PFSK-1 (cell line): ENCODE results near the gene ALDH3B1. TPM values are rescaled to one million over a fixed set of nuclear protein-coding genes. Genes with fewer than 3 reads are reported as not detected.

Experiments used
- FOXP2 ChIP-seq: optimal IDR thresholded peaks from 2 replicates; pipeline ENCODE3; 2011; ENCODE audit warnings: borderline replicate concordance, control low read depth, inconsistent platforms; ENCODE audit not compliant: insufficient read depth; ENCODE audit errors: extremely low read length, extremely low read depth
- POLR2AphosphoS5 ChIP-seq: IDR thresholded peaks from 2 replicates; pipeline ENCODE4 v1.6.1; 2012; ENCODE audit warnings: low read depth, mild to moderate bottlenecking, control low read depth, low read length, moderate library complexity
- SIN3A ChIP-seq: IDR thresholded peaks from 2 replicates; pipeline ENCODE4 v1.6.1; 2012; ENCODE audit warnings: mild to moderate bottlenecking, low read length, moderate library complexity, borderline replicate concordance; ENCODE audit not compliant: insufficient read depth
- TAF1 ChIP-seq: IDR thresholded peaks from 2 replicates; pipeline ENCODE4 v1.6.1; 2012; ENCODE audit warnings: low read length, control low read depth, borderline replicate concordance; ENCODE audit not compliant: insufficient read depth
- polyA plus RNA-seq: library from polyadenylated mRNA; unstranded; fragments of >200 nt; gene quantifications from one replicate; pipeline ENCODE4 v1.2.1, GENCODE V29; 2012; ENCODE audit warnings: low read depth, missing spikeins; ENCODE audit not compliant: insufficient read length
- TF ChIP-seq, protein P1 (sequence below), 2 experiments: IDR thresholded peaks; 2 replicates each; pipeline versions ENCODE4 v1.6.1 to v1.8.0; 2011 to 2012; ENCODE audit warnings: low read depth in 2 of 2, low read length in 2 of 2, control low read depth in 1 of 2, inconsistent platforms in 1 of 2, mild to moderate bottlenecking in 1 of 2, moderate library complexity in 1 of 2; ENCODE audit not compliant: insufficient read depth in 1 of 2

ALDH3B1 gene, protein sequence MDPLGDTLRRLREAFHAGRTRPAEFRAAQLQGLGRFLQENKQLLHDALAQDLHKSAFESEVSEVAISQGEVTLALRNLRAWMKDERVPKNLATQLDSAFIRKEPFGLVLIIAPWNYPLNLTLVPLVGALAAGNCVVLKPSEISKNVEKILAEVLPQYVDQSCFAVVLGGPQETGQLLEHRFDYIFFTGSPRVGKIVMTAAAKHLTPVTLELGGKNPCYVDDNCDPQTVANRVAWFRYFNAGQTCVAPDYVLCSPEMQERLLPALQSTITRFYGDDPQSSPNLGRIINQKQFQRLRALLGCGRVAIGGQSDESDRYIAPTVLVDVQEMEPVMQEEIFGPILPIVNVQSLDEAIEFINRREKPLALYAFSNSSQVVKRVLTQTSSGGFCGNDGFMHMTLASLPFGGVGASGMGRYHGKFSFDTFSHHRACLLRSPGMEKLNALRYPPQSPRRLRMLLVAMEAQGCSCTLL
- 9.8 TPM for polyA plus RNA-seq

- TF ChIP-seq SIN3A = no peak
- TF ChIP-seq TAF1 = no peak
- TF ChIP-seq POLR2AphosphoS5 = no peak
- peak; percentile 15 for TF ChIP-seq FOXP2
- TF ChIP-seq, protein P1, sequence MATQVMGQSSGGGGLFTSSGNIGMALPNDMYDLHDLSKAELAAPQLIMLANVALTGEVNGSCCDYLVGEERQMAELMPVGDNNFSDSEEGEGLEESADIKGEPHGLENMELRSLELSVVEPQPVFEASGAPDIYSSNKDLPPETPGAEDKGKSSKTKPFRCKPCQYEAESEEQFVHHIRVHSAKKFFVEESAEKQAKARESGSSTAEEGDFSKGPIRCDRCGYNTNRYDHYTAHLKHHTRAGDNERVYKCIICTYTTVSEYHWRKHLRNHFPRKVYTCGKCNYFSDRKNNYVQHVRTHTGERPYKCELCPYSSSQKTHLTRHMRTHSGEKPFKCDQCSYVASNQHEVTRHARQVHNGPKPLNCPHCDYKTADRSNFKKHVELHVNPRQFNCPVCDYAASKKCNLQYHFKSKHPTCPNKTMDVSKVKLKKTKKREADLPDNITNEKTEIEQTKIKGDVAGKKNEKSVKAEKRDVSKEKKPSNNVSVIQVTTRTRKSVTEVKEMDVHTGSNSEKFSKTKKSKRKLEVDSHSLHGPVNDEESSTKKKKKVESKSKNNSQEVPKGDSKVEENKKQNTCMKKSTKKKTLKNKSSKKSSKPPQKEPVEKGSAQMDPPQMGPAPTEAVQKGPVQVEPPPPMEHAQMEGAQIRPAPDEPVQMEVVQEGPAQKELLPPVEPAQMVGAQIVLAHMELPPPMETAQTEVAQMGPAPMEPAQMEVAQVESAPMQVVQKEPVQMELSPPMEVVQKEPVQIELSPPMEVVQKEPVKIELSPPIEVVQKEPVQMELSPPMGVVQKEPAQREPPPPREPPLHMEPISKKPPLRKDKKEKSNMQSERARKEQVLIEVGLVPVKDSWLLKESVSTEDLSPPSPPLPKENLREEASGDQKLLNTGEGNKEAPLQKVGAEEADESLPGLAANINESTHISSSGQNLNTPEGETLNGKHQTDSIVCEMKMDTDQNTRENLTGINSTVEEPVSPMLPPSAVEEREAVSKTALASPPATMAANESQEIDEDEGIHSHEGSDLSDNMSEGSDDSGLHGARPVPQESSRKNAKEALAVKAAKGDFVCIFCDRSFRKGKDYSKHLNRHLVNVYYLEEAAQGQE (IDR thresholded peaks at IDR 0.05; ENCODE audit: insufficient read depth in 1 of 2, low read depth in 2 of 2, low read length in 2 of 2) = no peak
These were observed at the start of gene ALDH3B1 for GRCh38 chr11:68010090-68011041. ALDH3B1 (plus strand) TSS chr11:68010327; CDS start chr11:68015298, 4,971 bp downstream.

- TF ChIP-seq, protein P1 (IDR thresholded peaks at IDR 0.05; ENCODE audit: insufficient read depth in 1 of 2, low read depth in 2 of 2, low read length in 2 of 2) = peak in 1 of 2 experiments; percentile 70; a peak in 2 of 4 replicates
These were observed 28.9 kb upstream of the ALDH3B1 start for GRCh38 chr11:67981226-67981625.

- TF ChIP-seq SIN3A (no peak), FOXP2 (no peak), POLR2AphosphoS5 (no peak), TAF1 (no peak)
- TF ChIP-seq, protein P1 (IDR thresholded peaks at IDR 0.05; ENCODE audit: insufficient read depth in 1 of 2, low read depth in 2 of 2, low read length in 2 of 2) = no peak
These were observed 26.2 kb upstream of the ALDH3B1 start for GRCh38 chr11:67983951-67984350.

DNA sequence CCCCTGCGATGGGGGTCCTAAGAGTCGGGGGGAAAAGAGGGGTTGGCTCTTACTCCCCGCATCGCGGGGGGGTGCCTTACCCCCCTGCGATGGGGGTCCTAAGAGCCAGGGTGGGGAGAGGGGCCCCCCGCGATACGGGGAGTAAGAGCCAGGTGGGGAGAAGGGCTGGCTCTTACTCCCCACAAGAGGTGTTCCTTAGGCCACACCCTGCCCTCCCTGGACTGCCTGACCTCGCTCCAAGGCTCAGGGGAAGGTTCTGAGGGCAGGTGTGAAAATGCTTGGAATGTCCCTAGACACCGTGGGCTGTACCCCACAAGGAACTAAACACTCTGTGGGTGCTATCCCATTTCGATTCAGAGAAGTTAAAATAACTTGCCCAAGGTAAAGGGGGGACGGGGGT, 14.1 kb upstream of the ALDH3B1 start:
- TF ChIP-seq SIN3A (no peak), POLR2AphosphoS5 (no peak), TAF1 (no peak), FOXP2 (no peak)
- TF ChIP-seq, protein P1 (IDR thresholded peaks at IDR 0.05; ENCODE audit: insufficient read depth in 1 of 2, low read depth in 2 of 2, low read length in 2 of 2) = no peak
